ENCODE measurements around the gene GPHN.

Gene GPHN

DNA sequence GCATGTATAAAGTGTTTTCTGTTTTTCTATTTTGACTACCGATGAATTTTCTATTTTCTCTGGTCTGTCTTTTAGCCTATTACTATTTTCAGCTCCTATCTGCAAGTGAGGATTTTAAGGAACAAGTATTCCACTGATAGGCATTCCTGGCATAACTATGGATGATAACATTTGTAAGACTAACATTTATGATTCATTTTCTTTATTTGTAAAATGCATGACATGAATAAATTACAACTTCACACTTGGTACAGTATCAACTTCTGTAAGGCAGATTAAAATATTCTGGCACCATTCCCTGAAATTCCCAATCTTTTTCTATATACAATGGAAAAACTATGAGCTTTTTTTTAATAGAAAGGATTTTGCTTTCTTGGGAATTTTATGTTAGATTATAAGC is 560.3 kb downstream of the GPHN start:
- FAIRE-seq = no peak

DNA sequence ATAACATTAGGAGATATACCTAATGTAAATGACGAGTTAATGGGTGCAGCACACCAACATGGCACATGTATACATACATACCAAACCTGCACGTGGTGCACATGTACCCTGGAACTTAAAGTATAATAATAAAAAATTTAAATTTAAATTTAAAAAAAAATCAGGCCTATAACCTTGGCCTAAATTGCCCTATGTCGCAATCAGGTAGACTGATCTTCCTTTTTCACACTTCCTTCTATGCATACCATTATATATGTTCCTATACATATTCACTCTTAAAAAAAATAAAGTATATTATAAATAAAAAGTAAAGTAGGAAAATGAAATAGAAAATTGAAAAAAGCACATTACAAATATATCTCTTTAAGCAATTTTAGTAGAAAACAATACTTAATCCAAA is 563.6 kb downstream of the GPHN start:
- FAIRE-seq = no peak

DNA sequence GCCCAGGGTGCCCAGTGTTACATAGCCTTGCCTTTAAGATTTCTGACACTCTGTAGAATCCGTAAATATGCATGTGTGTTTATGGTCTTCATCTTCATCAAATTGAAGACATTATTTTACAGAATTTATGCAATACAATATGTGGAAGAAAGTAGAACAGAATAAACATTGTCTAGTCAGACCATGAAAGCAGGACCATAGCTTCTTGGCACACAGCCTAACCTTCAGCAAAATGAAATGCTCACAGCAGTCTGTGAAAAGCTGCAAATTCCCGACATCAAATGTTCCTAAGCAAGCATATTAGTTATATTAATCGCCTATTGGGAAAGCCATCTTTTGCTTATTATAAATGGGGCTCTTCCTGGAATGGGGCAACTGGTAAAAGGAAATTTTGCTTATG is 570.0 kb downstream of the GPHN start:
- FAIRE-seq = no peak

- no peak for FAIRE-seq
Measured at GRCh38 chr14:67079846-67080245, 571.9 kb downstream of the GPHN start.

DNA sequence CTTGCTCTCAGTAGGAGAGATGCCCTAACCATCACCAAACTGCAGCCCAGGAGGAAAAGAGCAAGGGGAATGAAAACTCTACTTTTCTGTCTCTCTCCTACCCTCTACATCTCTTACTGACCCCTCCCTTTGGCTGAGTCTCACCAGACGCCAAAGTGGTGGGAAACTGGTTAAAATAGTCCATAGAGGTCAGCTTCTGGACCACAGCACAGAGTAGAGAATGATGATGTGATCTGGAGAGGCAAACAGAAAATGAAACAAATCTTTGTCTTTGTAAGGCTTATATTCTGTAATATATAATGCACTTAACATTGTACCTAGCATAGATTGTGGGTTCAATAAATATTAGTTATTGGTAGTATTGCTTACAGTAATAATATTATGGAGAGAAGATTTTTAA is 600.3 kb downstream of the GPHN start:
- no peak for FAIRE-seq

- no peak for FAIRE-seq
Measured at GRCh38 chr14:67111022-67111421, 603.1 kb downstream of the GPHN start.

GRCh38 chr14:67112344-67112743 is 604.4 kb downstream of the GPHN start:
- no peak for FAIRE-seq

DNA sequence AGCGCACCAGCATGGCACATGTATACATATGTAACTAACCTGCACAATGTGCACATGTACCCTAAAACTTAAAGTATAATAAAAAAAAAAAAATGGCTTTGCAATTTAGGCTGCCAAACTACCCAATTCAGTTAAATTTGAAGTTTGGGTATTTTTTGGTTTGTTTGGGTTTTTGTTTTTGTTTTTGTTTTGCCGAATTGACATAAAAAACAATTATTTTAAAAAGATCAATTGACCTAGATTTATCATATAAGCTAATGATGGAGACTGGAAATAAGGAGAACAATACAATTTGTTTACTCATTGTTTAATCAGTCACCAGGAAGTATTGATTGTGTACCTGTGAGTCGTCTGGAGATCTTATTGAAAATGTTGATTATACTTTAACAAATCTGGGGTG is 619.2 kb downstream of the GPHN start:
- no peak for FAIRE-seq

- no peak for FAIRE-seq
Measured at GRCh38 chr14:67129768-67130167, 621.8 kb downstream of the GPHN start.

DNA sequence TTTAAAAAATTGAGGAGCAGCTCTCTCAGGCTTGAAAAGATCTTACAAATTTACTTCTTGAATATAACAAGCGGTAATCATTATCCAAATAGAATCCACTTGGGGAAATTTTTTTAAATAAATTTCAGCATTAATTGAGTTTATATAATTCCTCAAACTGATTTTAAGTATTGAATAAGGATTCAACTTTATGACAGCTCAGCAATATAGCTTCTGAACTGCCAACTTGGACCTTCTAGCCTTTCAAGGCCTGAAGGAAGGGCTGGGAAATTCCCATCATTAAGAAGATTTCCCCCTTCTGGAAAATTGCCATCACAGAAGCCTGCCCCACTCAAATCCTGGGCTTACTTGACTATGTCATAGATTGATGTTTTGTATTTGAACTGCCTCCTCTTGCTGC is 623.7 kb downstream of the GPHN start:
- FAIRE-seq = no peak

GRCh38 chr14:67133144-67133543 is 625.2 kb downstream of the GPHN start:
- no peak for FAIRE-seq

DNA sequence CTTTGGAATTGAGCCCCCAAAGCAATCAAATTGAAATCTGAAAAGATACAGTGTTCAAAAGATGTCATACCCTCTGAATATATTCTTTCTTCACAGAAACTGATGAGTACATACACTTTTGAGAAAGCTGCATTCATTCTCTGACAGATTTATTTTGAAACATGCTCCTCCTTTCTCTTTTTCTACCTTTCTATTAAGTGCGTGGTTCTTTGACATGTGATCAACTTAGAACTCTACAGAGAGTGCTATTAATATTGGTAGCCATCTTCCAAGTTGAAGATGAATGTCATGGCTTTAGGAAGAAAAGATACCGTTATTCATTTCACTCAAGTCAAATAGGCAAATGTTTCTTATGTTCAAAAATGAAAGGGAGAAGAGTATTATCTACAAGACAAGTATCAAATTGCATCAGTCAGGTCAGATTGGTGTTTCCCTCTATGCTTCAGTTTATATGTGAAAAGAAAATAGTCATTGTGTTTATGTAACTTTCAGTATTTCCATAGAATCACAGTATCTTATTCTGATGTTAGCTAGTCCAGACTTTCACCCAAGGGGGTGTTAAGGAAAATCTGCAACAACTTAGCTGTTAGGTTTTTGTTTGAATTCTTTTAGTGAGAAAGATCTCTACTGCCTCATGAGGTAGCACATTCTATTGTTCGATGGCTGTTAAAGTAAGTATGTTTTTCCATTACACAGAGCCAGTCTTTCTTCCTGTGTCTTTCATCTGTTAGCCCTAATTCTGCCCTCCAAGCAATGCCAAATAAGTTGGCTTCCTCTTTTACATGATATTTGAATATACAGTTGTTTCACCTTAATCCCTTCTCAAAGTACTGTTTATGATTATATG is 625.9 kb downstream of the GPHN start:
- FAIRE-seq = no peak

DNA sequence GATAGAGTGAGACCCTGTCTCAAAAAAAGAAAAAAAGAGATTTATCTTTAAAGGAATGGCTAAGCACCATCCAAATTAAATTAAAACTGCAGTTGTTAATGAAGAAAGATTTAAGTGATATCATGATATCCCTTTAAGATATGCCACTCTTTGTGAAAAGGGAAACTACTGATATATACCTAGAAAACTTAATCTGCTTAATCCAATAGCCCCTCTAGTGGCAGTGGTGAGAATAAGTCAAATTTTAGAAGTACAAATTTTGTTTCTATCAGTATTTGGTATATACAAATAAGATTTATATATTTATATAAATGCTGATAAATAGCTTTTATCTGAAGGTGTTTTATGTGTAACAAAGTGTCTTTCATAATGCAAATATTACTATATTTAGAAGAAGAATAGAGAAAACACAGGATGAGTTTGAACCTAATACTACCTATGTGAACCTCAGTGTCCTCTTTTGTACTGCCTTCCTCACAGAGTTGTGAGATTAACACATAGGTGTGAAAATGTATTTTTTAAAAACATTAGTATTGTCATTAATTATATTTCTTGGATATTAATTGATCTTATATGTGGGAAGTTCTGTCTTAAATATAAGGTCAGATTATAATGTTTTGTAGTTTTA is 629.9 kb downstream of the GPHN start:
- no peak for FAIRE-seq

DNA sequence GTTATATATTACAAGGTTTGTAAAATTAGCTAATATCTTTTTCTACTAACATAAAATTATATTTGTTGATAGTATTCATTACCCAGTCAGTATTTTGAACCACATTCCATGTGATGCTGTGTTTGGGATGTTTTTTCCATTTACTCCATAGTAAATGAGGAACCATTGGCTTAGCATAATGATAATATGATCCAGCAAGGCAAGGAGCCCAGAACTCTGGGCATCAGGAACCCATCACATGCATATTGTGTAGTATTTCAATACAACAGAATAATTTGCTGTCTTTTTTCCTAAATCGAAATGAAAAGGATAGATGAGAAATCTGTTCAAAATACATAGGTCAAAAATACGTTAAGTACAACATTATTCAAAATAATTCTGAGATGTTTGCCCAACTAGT is 632.6 kb downstream of the GPHN start:
- FAIRE-seq = no peak

DNA sequence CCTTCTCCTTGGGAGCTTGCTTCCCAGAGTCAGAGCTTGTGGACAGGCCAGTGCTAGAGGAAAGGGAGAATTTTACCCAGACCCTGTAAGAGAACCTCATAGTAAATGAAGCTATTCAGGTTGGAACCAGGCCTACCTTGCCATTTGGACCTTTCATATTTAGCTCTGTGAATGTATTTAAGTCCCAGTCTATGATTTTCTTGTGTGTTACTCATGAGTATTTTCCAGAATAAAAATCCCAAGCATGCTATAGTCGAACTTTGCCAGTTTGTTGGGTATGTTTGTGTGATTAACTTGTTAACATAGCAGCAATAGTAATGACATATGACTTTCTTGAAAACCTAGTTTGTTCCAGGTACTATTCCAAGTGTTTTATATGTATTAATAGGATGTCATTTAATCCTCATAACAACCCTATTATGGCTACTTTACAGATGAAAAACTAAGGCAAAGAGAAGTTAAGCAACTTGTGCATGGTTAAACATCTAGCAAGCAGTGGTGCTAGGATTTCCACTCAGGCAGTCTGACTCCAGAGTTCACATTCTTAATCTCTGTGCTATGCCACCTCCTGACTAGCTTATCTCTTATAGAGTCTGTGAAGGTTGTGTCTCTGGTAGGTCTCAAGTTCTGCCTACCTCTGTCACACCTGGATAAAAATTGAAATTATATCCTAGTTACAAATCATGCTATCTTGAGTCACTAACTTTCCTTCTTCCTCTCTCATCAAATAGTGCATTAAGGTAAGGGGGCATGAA is 633.4 kb downstream of the GPHN start:
- no peak for FAIRE-seq

- no peak for FAIRE-seq
Measured at GRCh38 chr14:67151082-67151666, 643.2 kb downstream of the GPHN start.

GRCh38 chr14:67158566-67158965 is 650.6 kb downstream of the GPHN start:
- FAIRE-seq = no peak

- FAIRE-seq = no peak
Measured at GRCh38 chr14:67162385-67162784, 654.4 kb downstream of the GPHN start.

- peak; percentile 92 for FAIRE-seq
Measured at GRCh38 chr14:67166450-67166853, 658.5 kb downstream of the GPHN start.

GRCh38 chr14:67167420-67168109 is 659.6 kb downstream of the GPHN start:
- FAIRE-seq = no peak

DNA sequence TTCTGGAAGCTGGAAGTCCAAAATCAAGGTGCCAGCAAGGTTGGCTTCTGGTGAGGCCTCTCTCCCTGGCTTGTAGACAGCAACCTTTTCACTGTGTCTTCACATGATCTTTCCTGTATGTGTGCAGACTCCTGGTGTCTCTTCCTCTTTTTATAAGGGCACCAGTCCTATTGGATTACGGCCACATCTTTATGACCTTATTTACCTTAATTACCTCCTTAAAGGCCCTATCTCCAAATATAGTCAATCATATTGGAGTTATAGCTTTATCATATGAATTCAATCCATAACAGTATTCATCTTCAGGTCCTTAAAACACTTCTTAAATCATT is 660.1 kb downstream of the GPHN start:
- FAIRE-seq = no peak

DNA sequence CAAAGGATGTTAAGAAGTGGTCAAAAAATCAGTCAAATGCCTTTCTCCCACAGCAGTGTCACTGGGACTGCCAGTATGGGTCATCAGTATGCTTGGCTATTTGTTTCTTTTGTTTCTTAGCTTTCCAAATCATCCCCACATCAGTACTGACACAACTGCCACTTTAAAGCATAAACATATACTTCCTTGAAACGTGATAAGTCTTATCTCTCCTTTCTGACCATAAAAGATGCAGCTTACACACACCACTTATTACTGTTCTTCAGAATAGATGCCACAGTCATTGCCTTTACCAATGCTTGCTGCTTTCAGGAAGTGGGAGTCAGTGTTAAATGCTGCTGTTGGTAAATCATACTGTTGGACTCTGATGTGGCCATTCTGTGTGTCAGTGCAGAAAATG is 662.7 kb downstream of the GPHN start:
- FAIRE-seq = no peak

- FAIRE-seq = no peak
Measured at GRCh38 chr14:67172056-67172455, 664.1 kb downstream of the GPHN start.
